NT2/D1 (cell line): ENCODE results near the gene MSH4.
"Not testable (repeated sequence)": the region's sequence is repeated elsewhere in the genome, so short reads cannot be mapped to it uniquely, and the experiment has no call there.

Experiments used
- DNase-seq: peaks from one replicate; pipeline ENCODE4 v3.0.0-alpha.2; 2011; ENCODE audit warnings: low read depth, low spot score
- H3K27me3 ChIP-seq: 2 replicates; pipeline ENCODE4 v1.6.0; 2011; ENCODE audit warnings: mild to moderate bottlenecking; ENCODE audit not compliant: insufficient read length, insufficient read depth
- H3K36me3 ChIP-seq: 2 replicates; pipeline ENCODE4 v1.6.1; 2011; ENCODE audit warnings: mild to moderate bottlenecking, low read length, mixed read lengths; ENCODE audit not compliant: insufficient read depth, insufficient read length
- H3K4me1 ChIP-seq: 2 replicates; pipeline ENCODE4 v1.5.1; 2011; ENCODE audit not compliant: insufficient read depth, insufficient read length
- H3K4me3 ChIP-seq: 2 replicates; pipeline ENCODE4 v1.5.1; 2011; ENCODE audit warnings: low read depth; ENCODE audit not compliant: insufficient read length
- H3K9ac ChIP-seq: 2 replicates; pipeline ENCODE4 v1.6.0; 2011; ENCODE audit warnings: low read depth; ENCODE audit not compliant: insufficient read length
- H3K9me3 ChIP-seq: 2 replicates; pipeline ENCODE4 v1.5.1; 2011; ENCODE audit warnings: mild to moderate bottlenecking, low read length; ENCODE audit not compliant: insufficient read depth
- SUZ12 ChIP-seq: IDR thresholded peaks from 2 replicates; pipeline ENCODE4 v1.6.1; 2011; ENCODE audit not compliant: insufficient read length, insufficient read depth; ENCODE audit errors: extremely low read depth
- YY1 ChIP-seq: IDR thresholded peaks from 2 replicates; pipeline ENCODE4 v1.6.1; 2011; ENCODE audit not compliant: insufficient read length, insufficient read depth
- ZNF274 ChIP-seq: IDR thresholded peaks from 2 replicates; pipeline ENCODE4 v1.6.1; 2011; ENCODE audit warnings: mild to moderate bottlenecking, low read depth, low read length

The MSH4 gene

GRCh38 chr1:75787524-75787923 lies 9.2 kb upstream of the MSH4 start:
- no peak for DNase-seq
- H3K36me3 ChIP-seq: peaks cover 62% of the 10 kb centered on the region
- H3K4me1 ChIP-seq: no peaks in the 10 kb centered on the region
- H3K4me3 ChIP-seq: peak overlapping the region; percentile 99
- TF ChIP-seq ZNF274: no peak
- TF ChIP-seq YY1: no peak
- TF ChIP-seq SUZ12: no peak
- H3K27me3 ChIP-seq: no peaks in the 10 kb centered on the region
- H3K9ac ChIP-seq: peak overlapping the region; percentile 100
- H3K9me3 ChIP-seq: no peaks in the 10 kb centered on the region

- TF ChIP-seq YY1: no peak
- no peak for TF ChIP-seq ZNF274
- TF ChIP-seq SUZ12: no peak
- peaks cover 87% of the 10 kb centered on the region for H3K36me3 ChIP-seq
- peak overlapping the region; percentile 53 for H3K9ac ChIP-seq
- no peak overlapping the region for H3K4me3 ChIP-seq
- H3K9me3 ChIP-seq: no peaks in the 10 kb centered on the region
- no peaks in the 10 kb centered on the region for H3K27me3 ChIP-seq
- no peak for DNase-seq
- no peaks in the 10 kb centered on the region for H3K4me1 ChIP-seq
Observed at GRCh38 chr1:75789988-75790387, 6.7 kb upstream of the MSH4 start.

- Histone ChIP-seq H3K27me3 (no peaks in the 10 kb centered on the region), H3K9ac (peak overlapping the region; percentile 14), H3K36me3 (peaks cover 97% of the 10 kb centered on the region), H3K9me3 (no peaks in the 10 kb centered on the region), H3K4me3 (no peak overlapping the region), H3K4me1 (no peaks in the 10 kb centered on the region)
- DNase-seq: no peak
- no peak for TF ChIP-seq YY1
- TF ChIP-seq SUZ12: no peak
- no peak for TF ChIP-seq ZNF274
Observed at GRCh38 chr1:75791022-75791421, 5.7 kb upstream of the MSH4 start.

GRCh38 chr1:75792091-75792490 lies 4.6 kb upstream of the MSH4 start:
- TF ChIP-seq ZNF274: no peak
- Histone ChIP-seq H3K9ac (no peak overlapping the region), H3K4me1 (no peaks in the 10 kb centered on the region)

GRCh38 chr1:75794382-75794781 lies 2.3 kb upstream of the MSH4 start:
- H3K9ac ChIP-seq: no peak overlapping the region
- H3K27me3 ChIP-seq: no peaks in the 10 kb centered on the region
- TF ChIP-seq SUZ12: no peak
- TF ChIP-seq ZNF274: no peak
- no peak for TF ChIP-seq YY1
- H3K9me3 ChIP-seq: no peaks in the 10 kb centered on the region
- H3K4me1 ChIP-seq: no peaks in the 10 kb centered on the region
- no peak overlapping the region for H3K4me3 ChIP-seq
- DNase-seq: no peak
- H3K36me3 ChIP-seq: peaks cover 91% of the 10 kb centered on the region

More at GRCh38 chr1:75792091-75792490, 4.6 kb upstream of the MSH4 start:
- Histone ChIP-seq H3K4me3 (no peak overlapping the region), H3K27me3 (no peaks in the 10 kb centered on the region), H3K36me3 (peaks cover 100% of the 10 kb centered on the region), H3K9me3 (no peaks in the 10 kb centered on the region)
- no peak for DNase-seq

- Histone ChIP-seq H3K27me3 (no peaks in the 10 kb centered on the region), H3K36me3 (peaks cover 78% of the 10 kb centered on the region), H3K9ac (no peak overlapping the region), H3K9me3 (no peaks in the 10 kb centered on the region), H3K4me3 (no peak overlapping the region), H3K4me1 (no peaks in the 10 kb centered on the region)
- TF ChIP-seq YY1 (no peak), SUZ12 (no peak), ZNF274 (no peak)
- DNase-seq: no peak
Observed at GRCh38 chr1:75795703-75796193, 934 bp upstream of the MSH4 start.

- Histone ChIP-seq H3K4me3 (no peak overlapping the region), H3K4me1 (no peaks in the 10 kb centered on the region), H3K9me3 (no peaks in the 10 kb centered on the region), H3K36me3 (peaks cover 63% of the 10 kb centered on the region), H3K27me3 (no peaks in the 10 kb centered on the region), H3K9ac (no peak overlapping the region)
- TF ChIP-seq SUZ12 (no peak), YY1 (no peak), ZNF274 (no peak)
- no peak for DNase-seq
Observed at GRCh38 chr1:75797273-75797588, 549 bp downstream of the MSH4 start.

- no peaks in the 10 kb centered on the region for H3K27me3 ChIP-seq
- H3K4me3 ChIP-seq: no peak overlapping the region
- no peaks in the 10 kb centered on the region for H3K4me1 ChIP-seq
- no peaks in the 10 kb centered on the region for H3K9me3 ChIP-seq
- TF ChIP-seq SUZ12 (no peak), YY1 (no peak), ZNF274 (no peak)
- no peak for DNase-seq
- peaks cover 58% of the 10 kb centered on the region for H3K36me3 ChIP-seq
- no peak overlapping the region for H3K9ac ChIP-seq
Observed at GRCh38 chr1:75797606-75798216, 1.0 kb downstream of the MSH4 start.

- not testable (repeated sequence) for DNase-seq
Observed at GRCh38 chr1:75801480-75801879, 4.8 kb downstream of the MSH4 start.

More at GRCh38 chr1:75801480-75801879, 4.8 kb downstream of the MSH4 start:
- H3K4me3 ChIP-seq, H3K27me3 ChIP-seq, H3K9ac ChIP-seq, H3K9me3 ChIP-seq, H3K4me1 ChIP-seq: not testable (repeated sequence)
- peaks cover 20% of the 10 kb centered on the region for H3K36me3 ChIP-seq
